GM12892 (cell line): ENCODE data around the gene CMTM6.
A peak's percentile ranks its signal among the peaks of the same experiment; 100 is the strongest.

Experiments
- DNase-seq: peaks from one replicate; pipeline ENCODE4 v3.0.0; 2011; ENCODE audit not compliant: insufficient read length
- FAIRE-seq: peaks from 2 replicates; lab custom pipeline; 2011; peaks lifted over from hg19 to GRCh38; lab: Jason Lieb, UNC
- POLR2A ChIP-seq: IDR thresholded peaks from 2 replicates; pipeline ENCODE4 v1.6.1; 2011; ENCODE audit warnings: low read depth, low read length, control low read depth
- POLR2AphosphoS5 ChIP-seq: IDR thresholded peaks from 2 replicates; pipeline ENCODE4 v1.6.1; 2011; ENCODE audit warnings: low read depth, low read length, control low read depth
- TAF1 ChIP-seq: IDR thresholded peaks from 2 replicates; pipeline ENCODE4 v1.6.1; 2011; ENCODE audit warnings: low read depth, mild to moderate bottlenecking, control low read depth, low read length, borderline replicate concordance

CMTM6 gene

GRCh38 chr3:32511005-32511404, 8.4 kb upstream of the CMTM6 start:
- TF ChIP-seq POLR2A: no peak
- no peak for TF ChIP-seq TAF1
- TF ChIP-seq POLR2AphosphoS5: no peak
- DNase-seq: no peak
- no peak for FAIRE-seq

DNA sequence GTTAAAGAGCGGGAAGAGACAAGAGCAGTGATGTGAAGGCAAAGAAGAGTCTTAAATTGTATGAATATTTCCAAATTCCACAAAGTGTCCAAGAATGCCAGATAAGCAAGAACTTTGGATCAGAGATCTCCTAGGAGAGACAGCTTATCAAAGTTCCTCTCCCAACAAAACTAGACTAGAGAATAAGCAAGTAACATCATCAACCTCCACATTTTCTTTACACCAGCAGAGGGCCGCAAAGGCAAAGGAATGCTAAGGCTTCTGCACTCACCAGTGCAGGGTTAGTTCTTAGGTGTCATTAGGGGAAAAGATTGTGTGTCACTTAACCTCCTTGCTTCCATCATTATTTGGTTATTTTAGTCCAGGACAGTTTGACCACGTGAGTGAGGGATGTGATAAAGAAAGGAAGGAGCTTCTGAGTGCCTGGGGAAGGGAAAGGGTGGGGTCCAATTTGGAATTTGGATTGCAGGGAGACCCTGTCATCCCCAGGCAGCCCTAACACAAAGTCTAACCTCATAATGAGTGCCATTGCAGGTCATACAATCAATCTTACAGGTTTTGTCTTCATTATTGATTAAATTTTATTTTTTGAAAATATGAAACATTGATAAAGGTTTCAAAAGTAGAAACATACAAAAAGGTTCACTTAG, 7.5 kb upstream of the CMTM6 start:
- TF ChIP-seq POLR2A (no peak), TAF1 (no peak), POLR2AphosphoS5 (no peak)
- DNase-seq: peak; percentile 30
- peak; percentile 95 for FAIRE-seq

- FAIRE-seq: no peak
- TF ChIP-seq TAF1 (no peak), POLR2AphosphoS5 (no peak), POLR2A (no peak)
- DNase-seq: no peak
These were observed 6.1 kb upstream of the CMTM6 start for GRCh38 chr3:32508711-32509110.

DNA sequence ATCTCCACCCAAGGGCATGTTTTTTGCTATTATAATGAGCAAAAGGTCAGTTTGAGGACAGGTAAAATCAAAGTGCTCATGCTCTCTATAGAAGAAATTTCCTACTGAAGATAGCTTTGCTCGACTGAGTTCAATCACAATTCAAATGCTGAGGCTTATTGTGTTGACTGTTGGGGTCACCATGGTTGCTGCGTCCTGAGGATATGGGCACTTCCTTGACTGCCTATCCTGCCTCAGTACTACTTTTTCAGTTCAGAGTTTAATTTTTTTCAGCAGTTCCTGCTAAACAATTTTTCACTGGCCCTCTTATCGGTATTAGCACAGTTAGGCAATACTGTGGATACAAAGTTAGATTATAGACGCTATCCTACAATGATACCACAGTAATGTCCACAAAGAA, 3.8 kb upstream of the CMTM6 start:
- FAIRE-seq (no peak), DNase-seq (no peak)
- TF ChIP-seq POLR2A: no peak
- no peak for TF ChIP-seq TAF1
- no peak for TF ChIP-seq POLR2AphosphoS5

DNA sequence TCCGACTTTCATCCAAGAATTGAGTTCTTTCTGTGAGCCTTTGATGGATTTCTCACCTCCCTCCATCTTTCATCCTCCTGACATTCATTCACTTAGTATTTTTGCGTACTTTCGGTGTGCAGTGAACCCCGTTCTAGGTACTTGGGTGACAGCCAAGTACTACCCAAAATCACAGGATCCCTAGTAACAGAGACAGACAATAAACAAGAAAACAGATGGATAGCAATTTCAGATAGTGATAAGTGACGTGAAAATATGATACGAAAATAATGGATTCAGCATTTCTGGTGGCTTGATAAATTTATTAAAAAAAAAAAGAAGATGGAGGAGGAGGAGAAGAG, 264 bp upstream of the CMTM6 start:
- no peak for FAIRE-seq

GRCh38 chr3:32501783-32502117, 902 bp downstream of the CMTM6 start:
- TF ChIP-seq POLR2A (no peak), POLR2AphosphoS5 (no peak), TAF1 (no peak)
- DNase-seq (no peak), FAIRE-seq (no peak)

More for the DNA sequence above, 264 bp upstream of the CMTM6 start:
- TF ChIP-seq POLR2AphosphoS5: no peak
- no peak for TF ChIP-seq TAF1
- no peak for TF ChIP-seq POLR2A
- no peak for DNase-seq

DNA sequence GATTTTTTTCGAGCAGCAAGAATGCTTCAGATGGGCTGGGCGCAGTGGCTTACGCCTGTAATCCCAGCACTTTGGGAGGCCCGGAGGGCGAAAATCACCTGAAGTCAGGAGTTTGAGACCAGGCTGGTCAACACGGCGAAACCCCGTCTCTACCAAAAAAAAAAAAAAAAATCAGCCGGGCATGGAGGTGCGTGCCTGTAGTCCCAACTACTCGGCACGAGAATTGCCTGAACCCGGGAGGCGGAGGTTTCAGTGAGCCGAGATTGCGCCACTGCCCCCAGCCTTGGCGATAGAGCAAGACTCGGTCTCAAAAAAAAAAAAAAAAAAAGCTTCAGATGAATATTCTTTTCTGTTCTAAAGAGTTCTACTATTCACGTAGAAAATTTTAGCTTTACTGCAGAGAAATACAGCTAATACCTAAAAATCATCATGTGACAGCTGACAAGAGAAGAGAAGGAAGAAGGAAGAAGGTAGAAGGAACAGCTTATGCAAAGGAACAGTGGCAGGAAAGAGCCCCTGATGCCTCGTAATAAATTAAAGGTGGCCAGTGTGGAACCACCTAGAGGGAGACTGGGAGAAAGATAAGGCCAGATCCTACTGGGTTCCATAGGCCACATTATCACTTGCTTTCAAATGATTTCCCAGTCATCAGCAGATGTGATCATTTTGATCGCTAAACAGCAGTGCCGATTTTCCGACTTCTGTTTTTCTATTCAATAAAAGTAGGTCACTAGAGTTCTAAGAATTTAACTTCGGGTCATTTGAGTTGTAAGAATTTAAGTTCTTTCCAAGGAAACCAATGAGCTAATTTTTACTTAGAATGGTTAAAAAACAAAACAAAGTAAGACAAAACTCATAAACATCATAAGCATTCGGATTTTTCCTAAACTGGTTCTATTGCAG, 1.5 kb downstream of the CMTM6 start:
- DNase-seq: no peak
- peak; percentile 42 for FAIRE-seq
- no peak for TF ChIP-seq POLR2A
- TF ChIP-seq TAF1: no peak
- no peak for TF ChIP-seq POLR2AphosphoS5

- TF ChIP-seq POLR2A: no peak
- no peak for TF ChIP-seq TAF1
- no peak for TF ChIP-seq POLR2AphosphoS5
- FAIRE-seq (no peak), DNase-seq (no peak)
These were observed 2.4 kb downstream of the CMTM6 start for GRCh38 chr3:32500231-32500630.

DNA sequence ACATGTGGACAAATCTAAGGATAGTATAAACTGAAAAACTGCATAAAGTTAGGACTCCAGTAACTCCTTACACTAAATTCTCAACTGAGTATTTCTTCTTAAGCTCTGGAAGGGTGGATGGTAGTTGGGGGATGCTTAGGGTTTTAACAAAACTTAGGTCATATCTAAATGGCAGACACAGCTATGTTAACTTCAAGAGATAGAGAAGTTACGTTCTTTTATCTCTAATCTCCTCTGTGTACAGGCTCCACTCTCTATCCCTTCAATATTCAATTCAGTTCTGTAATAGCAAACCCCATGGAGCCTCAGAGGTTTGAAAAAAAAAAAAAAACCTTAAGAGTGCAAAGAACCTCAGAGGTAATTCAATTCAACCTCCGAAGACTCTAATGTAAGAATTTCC, 3.1 kb downstream of the CMTM6 start:
- no peak for DNase-seq
- TF ChIP-seq POLR2A (no peak), POLR2AphosphoS5 (no peak), TAF1 (no peak)
- no peak for FAIRE-seq

- DNase-seq: no peak
These were observed 3.7 kb downstream of the CMTM6 start for GRCh38 chr3:32498992-32499391.

GRCh38 chr3:32498252-32498651, 4.4 kb downstream of the CMTM6 start:
- no peak for FAIRE-seq
- TF ChIP-seq POLR2A (no peak), POLR2AphosphoS5 (no peak), TAF1 (no peak)
- no peak for DNase-seq

More at GRCh38 chr3:32498992-32499391, 3.7 kb downstream of the CMTM6 start:
- FAIRE-seq: no peak
- TF ChIP-seq POLR2AphosphoS5: no peak
- no peak for TF ChIP-seq TAF1
- TF ChIP-seq POLR2A: no peak

- FAIRE-seq (no peak), DNase-seq (no peak)
- TF ChIP-seq POLR2AphosphoS5 (no peak), TAF1 (no peak), POLR2A (no peak)
These were observed 7.0 kb downstream of the CMTM6 start for GRCh38 chr3:32495609-32496008.

- TF ChIP-seq TAF1 (no peak), POLR2AphosphoS5 (no peak), POLR2A (no peak)
- FAIRE-seq (no peak), DNase-seq (no peak)
These were observed 7.6 kb downstream of the CMTM6 start for GRCh38 chr3:32495085-32495484.
